ENCODE results near the gene PDE12.

DNA sequence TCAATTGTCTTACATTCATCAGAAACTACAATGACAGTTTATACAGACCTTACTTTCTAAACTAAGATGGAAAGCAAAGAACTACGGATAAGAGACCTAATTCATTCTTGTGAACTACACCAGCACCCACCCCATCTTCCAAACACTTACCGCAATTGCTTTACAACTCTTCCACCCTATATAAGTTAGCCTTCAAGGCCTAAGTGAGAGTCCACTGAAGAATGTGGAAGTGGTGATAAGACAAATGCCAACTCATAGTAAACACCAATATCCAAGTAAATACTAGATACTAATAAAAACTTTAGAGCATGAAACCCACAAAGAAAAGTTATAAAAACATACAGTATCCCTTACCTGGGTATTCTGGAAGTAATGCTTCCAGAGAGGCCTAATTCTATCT is 27.5 kb downstream of the PDE12 start:
- TF ChIP-seq EZH2 (IDR thresholded peaks at IDR 0.05; ENCODE audit: low read depth, low read length, severe bottlenecking), result no peak
- TF ChIP-seq POLR2A (IDR thresholded peaks at IDR 0.05; ENCODE audit: control extremely low read depth in 1 of 2, low read depth in 2 of 2, low read length in 2 of 2), result no peak
- TF ChIP-seq POLR2AphosphoS5 (IDR thresholded peaks at IDR 0.05; ENCODE audit: low read depth, low read length), result no peak
- no peak for TF ChIP-seq E2F6 (IDR thresholded peaks at IDR 0.05)

Data from H1 (cell line).